T1000 (cell line): ENCODE data around the gene IL1RL2.
A peak's percentile ranks its signal among the peaks of the same experiment; 100 is the strongest.

ENCODE experiments used
- DNase-seq: peaks from one replicate; lab custom pipeline; 2025; ENCODE audit warnings: mixed read lengths; lab: John Stamatoyannopoulos, UW

The IL1RL2 gene

DNA sequence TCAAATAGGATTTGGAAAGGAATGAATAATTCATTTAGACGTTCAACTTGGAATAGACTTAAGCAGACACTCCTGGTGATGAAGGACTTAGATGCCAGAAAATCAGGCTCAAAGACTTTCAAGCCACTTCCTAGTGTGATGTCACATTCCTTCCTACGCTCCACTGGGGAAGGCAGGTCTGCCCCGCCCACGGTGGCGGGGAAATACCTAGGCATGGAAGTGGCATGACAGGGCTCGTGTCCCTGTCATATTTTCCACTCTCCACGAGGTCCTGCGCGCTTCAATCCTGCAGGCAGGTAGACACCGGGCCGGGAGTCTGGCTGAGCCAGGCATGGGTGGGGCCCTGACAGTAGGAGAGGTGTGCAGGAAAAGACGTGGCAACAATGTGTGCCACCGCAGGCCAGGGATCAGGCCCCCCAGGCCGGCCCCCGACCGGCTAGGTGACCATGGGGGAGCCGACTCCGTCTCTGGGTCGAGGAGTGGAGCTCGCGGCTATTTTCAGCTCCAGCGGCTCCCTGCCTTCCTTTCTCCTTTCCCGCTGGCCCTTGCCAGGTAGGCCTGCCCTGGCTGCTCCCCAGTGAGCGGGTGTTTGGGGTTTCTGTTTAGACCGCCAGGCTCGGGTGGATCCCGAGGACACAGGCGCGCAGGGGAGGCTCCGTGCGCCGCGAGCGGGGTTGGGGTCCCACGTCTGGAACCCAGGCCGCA lies at the start of gene IL1RL2:
Gene IL1RL2 (plus strand): TSS at position 233 of the 705 bp plus-strand sequence. CDS start 845 bp downstream, outside the sequence.
- DNase-seq, result no peak

GRCh38 chr2:102137138-102137537 lies 49.7 kb upstream of the IL1RL2 start:
- no peak for DNase-seq

- DNase-seq, result no peak
Observed at GRCh38 chr2:102138331-102138730, 48.5 kb upstream of the IL1RL2 start.

DNA sequence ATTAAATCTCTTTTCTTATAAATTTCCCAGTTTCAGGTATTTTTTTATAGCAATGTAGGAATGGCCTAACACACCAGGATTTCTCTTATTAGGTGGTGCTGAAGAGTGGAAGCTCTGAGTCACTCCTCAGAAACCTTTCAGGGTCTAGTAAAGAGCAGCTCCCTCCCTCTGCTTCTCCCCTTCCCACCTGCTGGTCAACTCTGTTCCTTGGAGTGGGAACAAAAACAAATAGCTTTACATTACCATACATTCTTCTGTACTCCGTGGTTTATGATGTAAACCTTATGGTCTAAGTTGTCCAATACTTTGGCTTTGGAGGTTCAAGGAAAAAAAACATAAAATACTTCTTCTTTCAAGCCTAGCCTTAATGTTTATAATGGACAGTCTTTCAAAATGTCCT lies 47.0 kb upstream of the IL1RL2 start:
- DNase-seq, result no peak

GRCh38 chr2:102140377-102140776 lies 46.4 kb upstream of the IL1RL2 start:
- DNase-seq, result no peak

DNA sequence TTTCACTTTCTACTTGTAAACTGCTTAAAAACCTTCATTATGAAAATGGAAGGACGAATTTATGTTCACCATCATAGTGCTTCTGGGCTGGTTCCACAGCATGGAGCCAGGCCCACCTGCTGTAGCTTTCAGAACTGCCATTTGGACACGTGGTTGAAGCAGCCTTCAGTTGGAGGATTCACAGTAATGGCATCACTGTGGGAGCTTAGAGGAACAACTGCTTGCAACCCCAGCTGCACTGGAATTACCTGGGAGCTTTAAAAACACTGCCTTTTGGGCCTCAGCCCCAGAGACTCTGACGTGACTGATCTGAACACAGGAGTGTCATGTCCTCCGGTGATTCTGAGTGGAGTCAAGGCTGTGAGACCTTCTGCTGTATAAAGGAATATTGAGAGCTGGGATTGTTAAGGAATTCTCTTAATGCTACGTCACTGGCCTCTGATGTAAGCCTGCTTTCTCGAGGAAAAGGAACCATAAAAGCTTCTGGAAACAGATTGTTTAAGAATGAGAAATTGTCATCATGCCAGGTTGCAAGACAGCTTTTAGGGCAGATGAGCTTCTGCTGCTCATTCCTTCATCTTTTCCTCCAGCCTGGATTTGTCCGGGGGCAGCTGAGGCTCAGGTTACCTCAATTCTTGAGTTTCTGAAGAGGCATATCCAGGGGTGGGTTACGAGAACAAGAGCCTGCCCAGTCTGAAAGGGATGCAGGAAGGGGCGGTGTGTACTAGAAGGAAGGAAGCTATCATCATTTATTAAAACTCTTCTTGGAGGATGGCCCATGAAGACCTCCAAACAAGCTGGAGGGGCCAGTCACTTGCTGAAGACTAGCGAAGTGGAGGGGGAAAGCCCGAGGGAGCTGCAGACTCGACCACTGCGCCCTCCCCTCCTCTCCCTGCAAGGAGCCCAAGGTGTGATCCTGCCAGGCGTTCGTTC lies 45.5 kb upstream of the IL1RL2 start:
- no peak for DNase-seq

- DNase-seq, result peak; percentile 35
Observed at GRCh38 chr2:102141970-102142828, 44.6 kb upstream of the IL1RL2 start, which contains the start of gene IL1R1. Gene IL1R1, plus strand, starts transcription at chr2:102142746. Its CDS starts 14,979 bp downstream, at chr2:102157725.

DNA sequence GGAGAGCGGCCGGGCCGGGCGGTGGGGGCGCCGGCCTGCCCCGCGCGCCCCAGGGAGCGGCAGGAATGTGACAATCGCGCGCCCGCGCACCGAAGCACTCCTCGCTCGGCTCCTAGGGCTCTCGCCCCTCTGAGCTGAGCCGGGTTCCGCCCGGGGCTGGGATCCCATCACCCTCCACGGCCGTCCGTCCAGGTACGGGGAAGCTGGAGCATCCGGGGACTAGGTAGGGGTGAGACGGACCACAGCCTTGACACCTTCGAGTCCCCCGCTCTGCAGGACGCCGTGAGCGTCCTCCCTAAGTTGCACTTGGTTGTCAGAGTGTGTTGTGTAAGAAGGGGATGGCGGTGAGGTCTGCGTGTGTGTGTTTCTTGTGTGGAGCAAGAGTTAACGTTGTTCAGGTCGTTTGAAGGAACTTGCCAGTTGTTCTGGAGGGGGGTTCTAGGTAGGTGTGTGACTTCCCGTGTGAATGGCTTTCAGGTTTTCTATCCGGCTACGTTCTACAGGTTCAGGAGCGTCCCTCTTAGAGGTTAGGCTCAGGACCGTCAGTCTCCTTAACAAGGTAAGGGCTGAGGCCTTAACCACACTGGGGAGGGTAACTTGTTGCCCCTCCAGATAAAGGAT lies 43.9 kb upstream of the IL1RL2 start:
- no peak for DNase-seq

- no peak for DNase-seq
Observed at GRCh38 chr2:102143450-102143985, 43.3 kb upstream of the IL1RL2 start.

- no peak for DNase-seq
Observed at GRCh38 chr2:102144128-102144527, 42.7 kb upstream of the IL1RL2 start.

- no peak for DNase-seq
Observed at GRCh38 chr2:102145107-102145506, 41.7 kb upstream of the IL1RL2 start.

- no peak for DNase-seq
Observed at GRCh38 chr2:102145934-102146333, 40.9 kb upstream of the IL1RL2 start.

DNA sequence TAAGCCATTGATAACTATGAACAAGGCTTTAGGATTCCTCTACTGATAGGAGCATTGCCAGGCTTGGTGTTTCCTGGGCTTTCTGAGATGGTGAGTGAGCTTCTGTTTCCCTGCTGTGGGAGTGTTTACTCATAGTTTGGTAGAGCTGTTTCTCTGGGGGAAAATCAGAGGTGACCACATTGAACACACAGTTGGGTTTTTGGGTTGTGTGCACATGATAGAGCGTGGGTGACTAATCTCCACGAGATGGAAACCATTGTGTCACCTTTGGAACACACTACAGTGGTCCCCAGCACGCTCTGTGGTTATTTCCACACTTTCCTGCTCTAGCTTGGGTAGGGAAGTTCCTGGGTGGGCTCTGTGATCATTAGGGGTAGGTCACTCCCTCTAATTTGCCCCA lies 38.9 kb upstream of the IL1RL2 start:
- DNase-seq, result peak; percentile 9

GRCh38 chr2:102149243-102149642 lies 37.6 kb upstream of the IL1RL2 start:
- DNase-seq, result no peak

DNA sequence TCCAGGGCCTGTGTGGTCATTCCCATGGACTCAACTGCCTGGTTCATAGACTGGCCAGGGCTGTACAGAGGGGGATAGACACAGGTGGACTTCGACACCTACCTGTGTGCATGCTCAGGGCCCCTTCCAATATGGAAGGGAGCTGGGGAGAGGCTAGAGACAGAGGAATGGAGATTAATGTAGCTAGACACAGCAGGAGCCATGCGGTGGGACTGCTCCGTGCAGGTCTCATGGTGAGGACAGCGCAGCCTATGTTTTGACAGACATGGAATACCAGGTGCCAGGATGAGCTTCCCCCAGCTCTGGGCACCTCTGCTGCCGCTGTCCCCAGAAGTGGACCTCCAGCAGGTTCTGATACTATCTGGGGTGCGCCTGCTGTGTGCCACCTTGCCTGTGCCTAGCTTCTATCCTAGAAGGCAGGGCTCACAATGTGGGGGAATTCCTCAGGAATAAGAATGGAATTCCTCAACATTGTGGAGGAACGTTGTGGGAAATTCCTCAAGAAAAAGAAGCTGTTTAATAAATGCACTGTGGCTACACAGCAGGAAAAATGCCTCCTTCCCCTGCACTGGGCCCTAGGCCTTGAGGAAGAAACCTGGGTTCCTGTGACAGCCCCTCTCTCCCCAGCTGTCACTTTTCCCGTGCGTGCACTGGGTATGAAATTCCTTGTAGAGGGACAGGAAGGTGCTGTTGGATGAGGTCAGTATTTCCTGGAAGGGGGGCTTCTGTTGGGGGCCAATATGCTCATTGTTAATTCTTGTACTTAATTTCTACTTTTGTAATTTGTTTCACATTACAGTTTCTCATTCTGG lies 37.0 kb upstream of the IL1RL2 start:
- DNase-seq, result no peak

DNA sequence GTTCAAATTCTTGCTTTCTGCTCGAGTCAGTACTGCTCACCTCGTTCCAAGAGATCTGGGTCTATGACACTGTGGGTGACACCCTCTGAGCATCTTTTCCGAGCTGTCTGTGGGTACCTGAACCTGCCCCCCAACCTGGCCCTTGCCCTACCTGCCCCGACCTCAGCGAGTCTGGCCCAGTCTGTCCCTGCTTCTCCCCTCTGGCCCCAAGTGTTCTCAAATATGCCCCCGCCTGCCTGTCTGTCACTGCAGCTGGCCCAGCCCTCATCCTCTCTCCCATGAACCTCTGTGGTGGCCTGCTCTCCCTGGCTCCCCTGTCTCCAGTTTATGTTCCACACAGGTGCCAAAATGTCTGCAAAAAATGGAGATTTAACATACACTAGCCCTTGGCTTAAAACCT lies 32.5 kb upstream of the IL1RL2 start:
- DNase-seq, result no peak

GRCh38 chr2:102154946-102155702 lies 31.7 kb upstream of the IL1RL2 start:
- DNase-seq, result no peak

DNA sequence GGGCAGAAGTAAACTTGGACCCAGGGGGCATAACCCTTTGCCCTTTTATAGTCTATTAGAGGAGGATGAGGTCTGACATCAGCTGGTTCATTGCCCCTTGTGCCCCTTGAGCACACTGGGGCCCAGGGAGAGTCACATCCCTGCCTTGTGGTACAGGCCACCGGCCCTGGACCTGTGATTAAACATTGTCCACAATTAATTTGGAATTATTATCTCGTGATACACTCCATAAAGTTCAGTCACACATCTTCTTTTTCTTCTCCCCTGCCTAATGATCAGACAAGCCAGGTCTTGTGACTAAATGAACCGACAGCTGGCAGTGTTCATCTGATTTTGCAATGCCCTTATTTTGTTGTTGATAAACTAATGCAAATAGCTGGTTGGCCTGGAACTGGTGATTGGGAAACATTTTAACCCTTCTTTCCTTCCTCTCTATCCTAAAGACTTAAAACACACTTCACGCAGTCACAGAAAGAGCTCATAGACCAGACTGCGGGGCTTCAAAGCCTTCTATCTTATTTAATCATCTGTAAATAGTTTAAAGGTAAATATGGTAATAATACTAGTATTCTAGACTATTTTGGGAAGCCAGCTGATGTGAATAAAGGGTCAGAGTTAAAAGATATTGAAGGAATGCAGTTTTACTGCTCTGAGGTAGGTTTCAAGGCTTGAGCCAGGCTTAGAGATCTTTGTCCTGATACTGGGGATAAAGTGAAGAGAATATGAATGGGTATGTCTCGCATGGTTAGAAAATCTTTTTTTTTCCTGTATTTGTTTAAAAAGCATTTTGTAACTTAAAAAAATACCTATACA lies 30.9 kb upstream of the IL1RL2 start:
- DNase-seq, result no peak
